Activated gamma-delta T cell (primary cell): ENCODE data around the gene REXO1.
"Not testable (repeated sequence)": the region's sequence is repeated elsewhere in the genome, so short reads cannot be mapped to it uniquely, and the experiment has no call there.

Experiments
- DNase-seq: peaks from one replicate; lab custom pipeline; 2025; lab: John Stamatoyannopoulos, UW

Gene REXO1

DNA sequence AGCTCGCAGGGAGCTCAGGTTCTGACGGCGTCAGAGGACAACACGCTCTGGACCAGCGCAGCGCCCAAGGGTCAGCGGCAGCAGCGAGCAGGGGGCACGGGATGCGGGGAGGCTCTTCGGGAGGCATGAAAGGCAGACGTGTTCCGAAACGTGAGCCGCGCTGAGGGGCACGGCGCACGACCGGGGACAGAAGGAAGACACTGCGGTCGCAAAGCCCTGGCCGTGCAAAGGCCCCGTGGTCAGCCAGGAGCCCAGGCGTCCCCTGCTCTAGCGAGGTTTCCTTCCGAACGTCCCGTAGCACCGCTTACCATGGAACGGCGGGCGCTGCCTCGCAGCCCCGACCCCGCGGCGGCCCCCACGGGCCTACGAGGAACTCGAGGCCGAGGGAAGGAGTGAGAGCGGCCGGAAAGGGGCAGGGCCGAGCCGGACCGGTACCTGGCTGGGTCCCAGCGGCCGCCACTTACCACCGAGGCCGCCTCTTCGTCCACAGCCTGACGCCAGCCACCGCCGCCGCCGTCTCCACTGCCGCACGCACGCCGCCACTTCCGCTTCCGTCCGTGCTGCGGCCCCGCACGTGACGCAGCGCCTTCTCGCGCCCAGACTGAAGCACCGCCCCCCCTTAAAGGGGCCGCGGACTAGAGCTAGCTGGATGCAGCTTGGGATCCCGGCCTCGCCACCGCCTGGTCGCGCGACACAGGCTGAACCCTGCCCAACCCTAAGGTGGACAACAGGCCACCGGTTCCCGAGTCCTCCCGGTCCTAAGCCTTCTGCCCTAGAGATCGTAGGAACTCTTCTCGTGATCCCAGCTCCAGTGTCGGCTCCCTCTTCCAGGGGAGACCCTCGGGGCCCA is 27.6 kb upstream of the REXO1 start:
- DNase-seq, result peak; percentile 83

DNA sequence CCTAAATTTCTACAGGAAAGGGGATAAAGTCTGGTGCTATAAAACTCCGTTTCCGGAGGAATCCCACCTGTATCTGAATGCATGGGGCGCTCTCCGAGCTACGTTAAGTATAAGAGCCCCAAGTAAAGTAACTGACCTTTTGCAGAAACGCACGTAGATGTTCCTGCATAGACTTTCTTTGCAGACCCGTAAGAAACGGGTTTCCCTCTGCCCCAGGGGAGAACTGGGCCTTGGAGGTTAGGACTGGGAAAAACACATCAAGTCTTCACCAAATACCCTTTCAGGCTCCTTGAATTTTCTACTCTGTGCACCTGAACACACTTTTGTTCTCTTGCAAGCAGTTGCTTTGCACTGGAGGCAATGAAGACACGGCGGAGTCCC is 27.0 kb upstream of the REXO1 start:
- not testable (repeated sequence) for DNase-seq

DNA sequence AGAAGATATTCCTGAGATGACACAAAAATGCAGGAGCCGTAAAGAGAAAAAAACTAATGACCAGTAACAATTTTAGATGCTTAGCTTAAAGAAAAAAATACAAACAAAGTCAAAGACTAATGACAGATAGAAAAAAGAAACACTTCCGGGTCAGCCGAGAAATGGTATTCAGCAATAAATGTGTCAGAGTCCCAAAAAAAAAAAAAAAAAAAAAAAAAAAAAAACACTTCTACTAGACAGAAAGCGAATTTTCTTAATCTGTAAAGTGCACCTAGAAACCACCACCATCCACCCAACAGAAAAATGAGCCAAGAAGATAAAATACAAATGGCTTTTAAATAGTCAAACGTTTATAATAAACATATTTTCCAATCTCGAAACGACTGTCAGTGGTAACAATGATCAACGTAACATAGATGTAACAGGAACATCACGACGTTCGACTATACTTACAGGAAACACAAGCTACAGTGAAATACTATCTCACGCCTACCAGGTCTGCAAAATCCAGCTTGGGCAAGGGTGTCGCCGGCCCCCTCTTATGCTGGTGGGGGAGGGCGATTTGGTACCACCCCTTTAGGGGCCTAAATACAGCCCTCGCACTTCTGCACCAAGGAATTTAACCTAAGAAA is 26.4 kb upstream of the REXO1 start:
- DNase-seq, result no peak

DNA sequence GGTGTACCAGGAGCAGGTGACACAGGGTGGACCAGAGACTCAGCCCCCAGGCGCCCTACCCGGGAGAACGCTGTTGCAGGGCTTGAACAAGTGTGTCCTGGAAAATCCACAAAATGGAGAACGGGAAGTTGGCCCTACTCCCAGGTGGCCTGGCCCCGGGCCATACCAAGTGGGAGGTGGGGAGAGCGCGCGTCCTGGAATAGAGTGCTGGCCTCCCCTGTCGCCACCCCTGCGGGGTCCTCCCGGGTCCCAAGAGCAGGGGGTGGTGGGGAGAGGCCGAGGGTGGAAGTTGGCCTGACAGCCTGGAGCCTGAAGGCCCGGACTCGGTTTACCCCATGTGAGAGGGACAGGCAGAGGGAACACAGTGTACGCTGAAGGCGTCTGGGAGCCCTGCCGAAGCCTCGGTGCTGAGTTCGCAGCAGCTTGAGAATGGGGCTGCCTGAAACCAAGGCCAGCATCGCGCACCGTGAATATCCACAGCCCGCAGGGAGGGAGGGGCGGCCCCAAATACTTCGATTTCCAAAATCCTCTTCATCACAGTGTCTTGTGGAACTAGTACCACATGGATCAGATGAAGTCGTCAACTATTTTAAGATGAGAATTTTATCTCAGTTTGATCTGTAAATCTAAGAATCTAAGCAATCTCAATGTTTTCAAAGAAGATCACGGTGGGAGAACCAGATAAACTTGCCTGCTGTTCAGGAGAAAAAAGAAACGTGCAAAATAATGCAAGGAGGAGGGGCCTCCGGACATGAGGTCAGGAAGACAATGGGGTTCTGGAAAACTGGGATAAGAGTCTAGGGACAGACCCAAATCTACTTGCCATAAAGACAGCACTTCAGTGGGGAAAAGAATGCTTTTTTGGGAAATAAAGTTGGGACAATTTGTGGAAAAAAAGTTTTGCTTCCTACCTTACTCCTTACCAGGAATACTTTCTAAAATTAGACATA is 25.5 kb upstream of the REXO1 start:
- no peak for DNase-seq

DNA sequence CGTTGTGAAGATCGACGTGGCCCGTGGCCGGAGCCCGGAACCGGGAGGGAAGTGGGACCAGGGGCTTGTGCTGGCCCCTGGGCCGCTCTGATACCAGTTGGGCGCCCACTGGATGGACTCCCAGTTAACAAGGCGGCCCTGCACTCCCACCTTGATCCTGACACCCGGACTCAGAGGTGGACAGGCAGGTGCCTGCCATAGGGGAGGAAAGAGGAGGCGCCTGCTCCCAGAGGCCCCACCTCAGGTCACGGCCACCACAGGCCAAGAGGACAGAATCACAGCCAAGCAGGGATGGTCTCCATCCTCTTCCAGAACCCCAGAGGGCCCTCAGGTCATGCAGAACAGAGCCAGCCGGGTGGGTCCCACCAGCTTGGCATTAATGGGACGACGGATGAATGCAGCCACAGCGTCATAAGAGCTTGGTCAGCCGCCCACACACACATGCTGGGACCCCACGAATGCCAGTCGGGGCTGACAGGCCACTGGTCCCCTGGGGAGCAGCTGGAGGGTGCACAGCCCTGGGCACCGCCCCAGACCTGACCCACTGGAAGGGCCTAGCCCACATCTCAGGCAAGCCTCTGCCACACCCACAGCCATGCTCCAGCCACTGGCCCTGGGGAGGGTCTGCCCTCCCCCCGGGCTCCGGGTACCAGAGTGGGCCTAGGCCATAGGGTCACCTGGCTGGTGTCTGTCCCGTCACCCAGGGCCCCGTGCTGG is 24.7 kb upstream of the REXO1 start:
- no peak for DNase-seq

DNA sequence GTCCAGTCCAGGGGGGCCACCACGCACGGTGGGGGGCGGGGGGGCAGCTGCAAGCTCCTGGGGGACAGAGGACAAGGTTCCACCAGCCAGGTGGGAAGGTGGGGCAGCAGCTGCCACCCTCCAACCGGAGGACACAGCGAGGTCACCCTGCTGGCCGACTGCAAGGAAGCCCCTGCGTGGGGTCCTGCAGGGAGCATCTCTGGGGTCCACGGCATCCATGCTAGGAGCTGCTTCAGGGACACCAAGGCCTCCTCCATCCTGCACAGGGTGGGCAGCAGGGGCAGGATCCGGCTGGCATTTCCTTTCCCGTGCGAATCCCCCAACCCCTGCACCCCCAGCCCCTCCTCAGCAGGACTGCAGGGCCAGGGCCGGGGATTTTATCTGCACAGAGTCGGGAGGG is 23.3 kb upstream of the REXO1 start:
- DNase-seq, result no peak

DNA sequence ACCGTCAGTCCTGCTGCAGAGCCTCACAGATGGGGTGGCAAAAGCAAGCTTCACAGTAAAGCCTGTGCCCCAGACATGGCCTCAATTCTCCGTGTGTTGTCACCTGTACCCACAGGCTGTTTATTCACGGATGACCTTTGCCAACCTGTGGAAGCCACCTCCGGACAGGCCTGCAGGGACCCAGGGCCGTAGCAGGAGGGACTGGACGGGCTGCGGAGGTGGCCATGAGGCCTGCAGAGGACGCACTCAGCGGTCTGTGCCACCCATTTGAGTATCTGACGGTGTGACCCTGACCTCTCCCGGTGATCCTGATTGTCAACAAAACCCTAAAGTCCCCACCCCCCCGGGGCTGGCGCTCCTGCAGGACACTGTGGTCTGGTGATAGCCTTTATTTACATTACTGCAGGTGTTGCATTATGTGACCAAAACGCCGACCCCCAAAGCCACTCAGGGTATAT is 22.9 kb upstream of the REXO1 start:
- DNase-seq, result no peak

DNA sequence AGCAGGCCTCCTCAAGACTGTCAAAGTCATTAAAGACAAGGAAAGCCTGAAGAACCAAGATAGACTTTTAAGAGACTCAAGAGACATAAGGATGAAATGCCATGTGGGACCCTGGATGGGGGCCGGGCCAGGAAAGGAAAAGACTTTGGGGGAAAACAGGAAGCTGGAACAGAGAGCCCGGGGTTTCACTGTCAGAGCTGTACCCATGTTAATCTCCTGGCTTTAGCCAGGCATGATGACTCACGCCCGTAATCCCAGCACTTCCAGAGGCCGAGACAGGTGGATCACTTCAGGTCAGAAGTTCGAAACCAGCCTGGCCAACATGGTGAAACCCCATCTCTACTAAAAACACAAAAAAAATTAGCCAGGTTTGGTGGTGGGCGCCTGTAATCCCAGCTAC is 20.7 kb upstream of the REXO1 start:
- no peak for DNase-seq

DNA sequence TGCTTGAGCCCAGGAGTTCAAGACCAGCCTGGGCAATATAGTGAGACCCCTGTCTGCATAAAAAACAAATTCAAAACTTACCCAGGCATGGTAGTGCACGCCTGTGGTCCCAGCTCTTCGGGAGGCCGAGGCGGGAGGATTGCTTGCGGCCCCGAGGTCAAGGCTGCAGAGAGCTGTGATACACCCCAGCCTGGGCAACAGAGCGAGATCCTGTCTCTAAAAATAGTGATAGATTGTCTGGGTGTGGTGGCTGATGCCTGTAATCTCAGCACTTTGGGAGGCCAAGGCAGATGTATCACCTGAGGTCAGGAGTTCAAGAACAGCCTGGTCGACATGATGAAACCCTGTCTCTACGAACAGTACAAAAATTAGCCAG is 19.1 kb upstream of the REXO1 start:
- DNase-seq, result no peak

DNA sequence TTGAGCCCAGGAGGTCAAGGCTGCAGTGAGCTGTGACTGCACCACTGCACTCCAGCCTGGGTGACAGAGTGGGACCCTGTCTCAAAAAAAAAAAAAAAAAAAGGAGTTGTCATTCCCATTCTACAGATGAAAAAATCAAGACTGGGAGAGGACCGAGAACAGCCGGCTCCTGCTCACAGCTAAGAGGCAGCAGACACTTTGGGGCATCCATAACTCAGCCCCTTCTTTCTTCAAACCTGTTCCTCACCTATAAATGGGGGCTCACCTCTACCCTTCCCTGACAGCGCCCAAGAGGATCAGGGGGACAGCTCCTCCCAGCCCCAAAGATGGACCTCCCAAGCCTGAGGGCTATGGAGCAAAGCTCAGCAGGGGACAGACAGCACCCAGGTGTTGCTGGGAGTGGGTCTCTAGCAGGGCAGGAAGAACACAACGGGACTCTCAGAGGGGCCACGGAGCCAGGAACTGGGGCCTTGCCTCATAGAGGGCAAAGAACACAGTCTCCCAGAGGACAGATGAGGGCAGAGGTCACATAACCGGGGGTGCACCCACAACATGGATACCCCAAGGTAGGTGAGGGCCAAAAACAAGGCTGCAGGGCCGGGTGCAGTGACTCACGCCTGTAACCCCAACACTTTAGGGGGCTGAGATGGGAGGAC is 18.5 kb upstream of the REXO1 start:
- DNase-seq, result no peak

DNA sequence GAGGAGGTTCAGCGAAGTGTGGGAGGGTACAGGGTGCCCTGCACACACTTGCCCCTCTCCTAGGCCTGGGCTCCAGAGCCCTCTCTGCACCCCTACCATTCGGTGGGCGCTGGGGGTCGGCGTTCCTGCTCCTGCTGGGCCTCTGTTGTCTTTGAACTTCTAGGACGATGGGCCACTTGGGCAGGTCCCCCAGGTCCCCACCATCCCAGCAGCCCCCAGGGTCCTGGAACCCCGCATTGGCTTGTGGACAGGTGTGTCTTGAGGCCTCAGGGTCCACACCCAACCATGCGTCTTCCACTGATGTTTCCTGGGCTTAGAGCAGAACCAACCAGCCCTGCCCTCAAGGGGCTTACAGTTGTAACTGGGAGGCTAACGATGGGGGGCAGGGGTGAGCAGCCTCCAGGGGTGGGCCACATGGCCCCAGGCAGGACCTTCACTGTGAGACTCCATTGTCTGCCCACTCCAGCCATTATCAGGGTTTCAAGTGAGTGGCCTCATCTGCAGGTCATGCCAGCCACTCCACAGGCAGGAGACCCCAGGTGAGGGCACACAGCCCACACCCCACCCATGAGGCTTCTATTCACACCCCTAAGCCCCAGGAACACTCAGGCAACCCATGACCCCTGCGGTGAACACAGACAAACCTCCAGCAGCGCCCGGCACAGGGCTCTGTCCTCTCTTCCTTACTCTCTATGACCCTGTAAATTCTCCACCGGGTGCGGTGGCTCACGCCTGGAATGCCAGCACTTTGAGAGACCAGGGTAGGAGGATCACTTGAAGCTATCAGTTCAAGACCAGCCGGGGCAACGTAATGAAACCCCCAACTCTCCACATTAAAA is 17.1 kb upstream of the REXO1 start:
- no peak for DNase-seq

DNA sequence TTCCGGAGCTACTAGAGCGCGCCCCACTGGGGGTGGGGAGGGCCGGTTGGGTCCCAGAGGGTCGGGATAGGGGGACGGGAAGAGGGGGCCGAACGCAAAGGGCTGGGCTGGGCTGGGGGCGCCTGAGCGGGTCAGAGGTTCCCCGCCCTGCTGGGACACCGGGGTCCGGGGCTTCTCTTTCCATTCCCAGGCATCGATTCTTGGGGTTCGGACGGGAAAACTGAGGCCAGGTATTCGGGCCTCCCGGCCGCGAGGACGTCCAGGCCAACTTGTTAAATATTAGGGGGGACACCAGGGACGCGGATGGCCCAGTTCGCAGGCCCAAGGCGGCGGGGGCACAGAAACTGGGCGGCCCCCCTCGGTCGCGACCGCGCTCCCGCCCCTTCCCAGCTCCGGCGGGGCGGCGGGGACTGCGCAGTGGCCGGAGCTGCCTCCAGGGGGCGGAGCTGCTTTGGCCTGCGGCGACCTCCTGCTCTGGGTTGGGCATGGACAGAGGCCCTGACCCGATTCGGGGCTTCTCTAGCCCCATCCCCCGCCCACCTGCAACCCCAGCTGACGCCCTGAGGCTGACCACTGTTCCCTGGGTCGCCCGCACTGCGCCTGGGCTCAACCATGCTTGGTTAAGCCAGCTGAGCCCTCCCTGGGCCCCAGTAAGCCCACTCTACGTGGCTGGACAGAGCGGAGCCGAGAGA is 16.3 kb upstream of the REXO1 start:
- DNase-seq, result no peak

DNA sequence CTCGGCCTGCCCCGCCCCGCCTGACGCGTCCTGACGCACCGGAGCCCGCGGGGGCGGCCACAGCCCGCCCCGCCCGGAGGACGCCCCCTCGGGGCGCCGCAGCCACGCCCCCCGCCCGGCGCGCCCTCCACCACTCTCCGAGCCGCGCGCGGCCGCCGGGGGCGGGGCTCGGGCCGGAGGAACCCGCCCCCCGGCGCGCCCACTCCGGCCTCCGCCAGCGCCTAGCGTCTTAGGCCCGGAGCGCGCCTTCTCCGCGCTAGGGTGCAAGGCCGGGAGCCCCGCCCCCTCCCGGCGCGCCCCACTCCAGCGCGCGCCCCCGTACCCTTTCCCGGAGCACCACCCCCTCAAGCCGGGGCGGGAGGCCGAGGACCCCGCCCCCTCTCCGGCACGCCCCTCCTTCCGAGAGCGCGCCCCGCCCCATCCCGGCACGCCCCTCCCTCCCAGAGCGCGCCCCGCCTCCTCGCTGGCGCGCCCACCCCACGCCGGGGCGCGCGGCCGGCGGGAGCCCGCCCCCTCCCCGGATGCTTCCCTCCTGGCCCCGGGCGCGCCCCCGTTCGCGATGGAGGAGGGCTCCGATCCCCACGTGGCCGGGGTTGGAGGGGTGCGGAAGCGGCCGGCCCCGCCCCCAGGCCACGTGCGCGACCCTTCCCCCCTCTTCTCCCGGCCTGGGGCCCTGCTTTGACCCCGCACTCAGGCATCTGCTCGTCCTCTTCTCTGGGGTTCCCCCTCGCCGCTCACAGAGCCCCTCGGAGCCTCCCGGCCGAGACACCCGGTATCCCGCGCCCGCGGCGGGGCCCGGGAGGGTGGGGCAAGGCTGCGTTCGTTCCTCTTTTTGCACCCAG is 15.6 kb upstream of the REXO1 start:
- DNase-seq, result peak; percentile 92

DNA sequence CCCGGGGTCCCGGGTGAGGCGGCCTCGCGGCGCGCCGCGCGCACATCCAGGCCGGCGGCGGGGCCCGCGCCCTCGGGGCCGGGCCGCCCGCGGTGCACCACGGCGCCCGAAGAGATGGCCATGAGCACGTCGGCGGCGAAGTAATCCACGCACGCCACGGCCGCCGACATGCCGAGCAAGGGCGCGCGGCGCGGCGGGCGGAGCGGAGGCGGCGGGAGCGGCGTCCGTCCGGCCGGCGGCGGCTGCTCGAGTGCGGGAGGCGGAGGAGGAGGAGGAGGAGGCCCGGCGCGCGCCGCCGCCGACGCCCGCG is 15.0 kb upstream of the REXO1 start, which contains the start of gene KLF16:
TSS of gene KLF16 (minus strand) at position 252 of the 310 bp plus-strand sequence. CDS start at position 170, 82 bp downstream.
- no peak for DNase-seq

DNA sequence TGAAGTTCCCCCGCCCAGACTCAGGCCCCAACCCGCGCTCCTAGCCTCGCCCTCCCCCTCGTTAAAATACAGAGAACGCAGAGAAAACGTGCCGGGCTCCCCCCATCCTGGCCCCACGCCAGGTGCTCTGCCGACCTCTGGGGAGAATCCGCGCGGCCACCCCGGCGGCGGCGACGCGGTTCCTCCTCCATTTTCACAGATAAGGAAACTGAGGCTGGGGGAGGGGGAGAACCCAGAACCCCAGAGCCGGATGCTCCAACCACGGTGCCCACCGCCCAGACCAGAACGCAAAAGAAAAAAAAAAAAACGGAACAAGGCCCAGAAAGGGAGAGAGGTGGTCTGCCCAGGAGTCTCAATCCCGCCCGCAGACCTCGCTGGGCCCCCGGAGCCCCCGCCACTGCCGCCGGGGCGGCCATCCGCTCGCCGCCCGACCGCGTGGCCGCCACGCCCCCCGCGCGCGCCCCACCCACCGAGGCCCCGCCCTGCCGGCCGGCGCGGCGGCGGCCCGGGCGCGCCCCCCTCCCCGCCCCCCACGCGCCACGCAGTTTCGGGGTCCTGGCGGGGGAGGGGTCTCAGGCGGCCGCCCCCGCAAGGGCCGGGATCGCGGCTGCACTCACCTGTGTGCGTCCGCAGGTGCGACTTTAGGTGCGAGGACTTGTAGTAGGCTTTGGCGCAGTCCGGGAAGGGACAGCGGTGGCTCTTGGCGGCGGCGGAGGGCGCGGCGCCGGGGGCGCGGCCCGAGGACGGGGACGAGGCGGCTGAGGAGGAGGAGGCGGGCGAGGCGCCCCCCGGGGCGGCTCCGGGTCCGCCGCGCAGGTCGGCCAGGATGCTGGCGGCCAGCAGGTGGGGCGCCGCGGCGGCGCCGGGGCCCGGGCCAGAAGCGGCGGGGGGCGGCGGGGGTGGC is 14.4 kb upstream of the REXO1 start:
- peak; percentile 47 for DNase-seq

DNA sequence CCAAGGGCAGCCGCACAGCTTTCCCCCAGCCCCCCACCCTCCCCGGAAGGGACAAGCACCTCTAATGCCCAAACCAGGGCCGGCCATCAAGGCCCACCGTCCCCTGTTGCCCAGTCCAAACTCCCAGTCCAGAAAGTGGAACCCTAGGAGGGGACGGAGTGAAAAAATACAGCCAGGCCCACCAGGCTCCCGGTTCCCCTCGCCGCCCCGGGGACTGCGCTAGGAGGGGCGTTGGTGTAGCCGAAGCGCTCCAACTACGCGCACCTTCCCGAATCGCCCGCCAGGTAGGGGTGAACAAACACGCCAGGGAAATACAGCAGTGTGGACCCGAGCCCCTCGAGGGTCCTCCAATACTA is 13.8 kb upstream of the REXO1 start:
- DNase-seq, result no peak

DNA sequence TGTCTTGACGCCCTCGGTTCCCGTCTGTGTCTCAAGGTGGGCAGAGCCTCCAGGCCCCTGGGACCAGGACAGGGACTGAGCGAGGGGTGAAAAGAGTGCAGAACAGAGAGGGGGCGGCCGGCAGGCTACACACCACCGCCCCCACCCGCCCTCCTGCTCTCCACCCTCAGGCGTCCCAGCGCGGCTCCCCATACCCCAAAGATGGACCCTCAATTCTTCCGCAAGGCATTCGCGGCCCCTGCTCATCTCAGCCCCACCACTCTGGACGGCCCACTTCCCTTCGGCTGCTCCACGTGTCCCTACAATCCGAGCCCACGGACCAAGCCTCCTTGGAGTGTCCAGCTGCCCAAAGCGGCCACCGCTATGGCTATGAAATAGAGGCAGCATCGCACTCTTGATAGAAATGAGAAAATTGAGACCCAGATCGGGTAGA is 13.3 kb upstream of the REXO1 start:
- no peak for DNase-seq
